ENCODE data around the gene ANKS1A. TPM values are rescaled to one million over a fixed set of nuclear protein-coding genes. Genes with fewer than 3 reads are reported as not detected.

The ANKS1A gene
- total RNA-seq, 2 experiments from 2014 or later = 6.4 to 6.9 TPM

- Mint-ChIP-seq H3K4me1 (ENCODE audit: low read depth) (no peaks in the 10 kb centered on the region), H3K27me3 (no peaks in the 10 kb centered on the region), H3K36me3 (ENCODE audit: low read depth) (peaks cover 38% of the 10 kb centered on the region), H3K4me3 (no peak overlapping the region), H3K9me3 (no peaks in the 10 kb centered on the region), H3K27ac (no peak overlapping the region)
- Histone ChIP-seq H3K9me3 (ENCODE audit: control insufficient read depth in 1 of 2, insufficient read depth in 1 of 2, low read length in 2 of 2) (no peaks in the 10 kb centered on the region), H3K36me3 (ENCODE audit: insufficient read depth, low read length) (peaks cover 13% of the 10 kb centered on the region), H3K4me1 (ENCODE audit: insufficient read depth, low read length) (no peaks in the 10 kb centered on the region), H3K27me3 (ENCODE audit: control insufficient read depth in 1 of 2, insufficient read depth in 2 of 2, low read length in 2 of 2) (no peaks in the 10 kb centered on the region), H3K4me3 (ENCODE audit: low read length) (no peak overlapping the region), H3K27ac (ENCODE audit: low read depth in 1 of 2, low read length in 2 of 2) (no peak overlapping the region)
- DNase-seq (no peak), ATAC-seq (ENCODE audit: poor library complexity) (no peak)
- TF ChIP-seq, protein P1, sequence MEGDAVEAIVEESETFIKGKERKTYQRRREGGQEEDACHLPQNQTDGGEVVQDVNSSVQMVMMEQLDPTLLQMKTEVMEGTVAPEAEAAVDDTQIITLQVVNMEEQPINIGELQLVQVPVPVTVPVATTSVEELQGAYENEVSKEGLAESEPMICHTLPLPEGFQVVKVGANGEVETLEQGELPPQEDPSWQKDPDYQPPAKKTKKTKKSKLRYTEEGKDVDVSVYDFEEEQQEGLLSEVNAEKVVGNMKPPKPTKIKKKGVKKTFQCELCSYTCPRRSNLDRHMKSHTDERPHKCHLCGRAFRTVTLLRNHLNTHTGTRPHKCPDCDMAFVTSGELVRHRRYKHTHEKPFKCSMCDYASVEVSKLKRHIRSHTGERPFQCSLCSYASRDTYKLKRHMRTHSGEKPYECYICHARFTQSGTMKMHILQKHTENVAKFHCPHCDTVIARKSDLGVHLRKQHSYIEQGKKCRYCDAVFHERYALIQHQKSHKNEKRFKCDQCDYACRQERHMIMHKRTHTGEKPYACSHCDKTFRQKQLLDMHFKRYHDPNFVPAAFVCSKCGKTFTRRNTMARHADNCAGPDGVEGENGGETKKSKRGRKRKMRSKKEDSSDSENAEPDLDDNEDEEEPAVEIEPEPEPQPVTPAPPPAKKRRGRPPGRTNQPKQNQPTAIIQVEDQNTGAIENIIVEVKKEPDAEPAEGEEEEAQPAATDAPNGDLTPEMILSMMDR (IDR thresholded peaks at IDR 0.05) = no peak
- ChIA-PET POLR2A (no interaction called here), CTCF (no interaction called here)
- intact Hi-C loops (cut with DNase I, micrococcal nuclease) = no loop called here
Measured at GRCh38 chr6:34979218-34979617, 90.2 kb downstream of the ANKS1A start.

DNA sequence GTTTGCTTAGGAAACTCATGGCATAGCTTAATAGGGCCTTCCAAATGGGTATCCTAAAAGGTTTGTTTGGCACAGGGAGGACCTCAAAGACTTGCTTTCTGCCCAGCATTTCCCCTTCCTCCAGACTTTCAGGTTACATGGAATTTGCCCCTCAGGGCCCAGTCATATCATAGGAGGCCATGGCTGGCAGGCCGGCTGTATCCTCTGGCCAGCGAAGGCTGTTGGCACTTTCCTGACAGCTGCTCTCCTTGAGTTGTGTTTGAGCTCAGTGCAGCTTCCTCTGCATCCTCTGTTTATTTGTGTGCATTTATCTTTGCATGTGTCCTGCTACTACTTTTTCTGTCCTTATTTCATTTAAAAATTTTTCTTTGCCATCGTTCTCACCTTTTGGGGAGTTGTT, 90.9 kb downstream of the ANKS1A start:
- H3K4me1 Mint-ChIP-seq (ENCODE audit: low read depth) = no peaks in the 10 kb centered on the region
- CTCF ChIA-PET = no interaction called here
- Histone ChIP-seq H3K4me3 (ENCODE audit: low read length) (no peak overlapping the region), H3K4me1 (ENCODE audit: insufficient read depth, low read length) (no peaks in the 10 kb centered on the region), H3K36me3 (ENCODE audit: insufficient read depth, low read length) (peaks cover 19% of the 10 kb centered on the region), H3K27ac (ENCODE audit: low read depth in 1 of 2, low read length in 2 of 2) (no peak overlapping the region), H3K27me3 (ENCODE audit: control insufficient read depth in 1 of 2, insufficient read depth in 2 of 2, low read length in 2 of 2) (no peaks in the 10 kb centered on the region), H3K9me3 (ENCODE audit: control insufficient read depth in 1 of 2, insufficient read depth in 1 of 2, low read length in 2 of 2) (no peaks in the 10 kb centered on the region)
- H3K27ac Mint-ChIP-seq = no peak overlapping the region
- H3K9me3 Mint-ChIP-seq = no peaks in the 10 kb centered on the region
- DNase-seq = no peak
- POLR2A ChIA-PET = no interaction called here
- intact Hi-C loops (cut with DNase I, micrococcal nuclease) = loop anchor here in 1 of 2 experiments (10.0 kb wide), 1 partner anchor 225 kb away; no protein-coding TSS in a partner anchor
- H3K27me3 Mint-ChIP-seq = no peaks in the 10 kb centered on the region
- no peak overlapping the region for H3K4me3 Mint-ChIP-seq
- peaks cover 46% of the 10 kb centered on the region for H3K36me3 Mint-ChIP-seq (ENCODE audit: low read depth)
- ATAC-seq (ENCODE audit: poor library complexity) = no peak
- TF ChIP-seq, protein P1 (IDR thresholded peaks at IDR 0.05) = no peak

DNA sequence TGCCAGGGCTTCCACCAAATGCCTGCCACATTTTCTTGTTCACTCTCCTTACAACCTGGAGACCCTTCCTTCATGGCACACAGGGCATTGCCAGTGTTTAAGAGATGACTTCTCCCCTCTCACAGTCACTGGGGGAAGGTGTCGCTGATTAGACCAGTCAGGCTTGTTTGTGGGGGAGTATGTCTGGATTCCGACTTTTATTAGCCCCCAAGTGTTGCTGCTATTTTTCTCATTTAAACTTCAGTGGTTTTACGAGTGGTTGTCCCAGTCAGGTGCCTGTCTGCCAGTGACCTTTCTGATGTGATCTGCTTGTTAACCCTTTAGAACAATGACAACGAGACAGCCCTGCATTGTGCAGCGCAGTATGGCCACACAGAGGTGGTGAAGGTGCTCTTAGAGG, 92.3 kb downstream of the ANKS1A start:
- DNase-seq (no peak), ATAC-seq (ENCODE audit: poor library complexity) (no peak)
- H3K36me3 ChIP-seq (ENCODE audit: insufficient read depth, low read length) = peaks cover 28% of the 10 kb centered on the region
- H3K9me3 ChIP-seq (ENCODE audit: control insufficient read depth in 1 of 2, insufficient read depth in 1 of 2, low read length in 2 of 2) = no peaks in the 10 kb centered on the region
- Mint-ChIP-seq H3K9me3 (no peaks in the 10 kb centered on the region), H3K4me1 (ENCODE audit: low read depth) (no peaks in the 10 kb centered on the region), H3K36me3 (ENCODE audit: low read depth) (peaks cover 57% of the 10 kb centered on the region), H3K27ac (no peak overlapping the region), H3K4me3 (no peak overlapping the region), H3K27me3 (no peaks in the 10 kb centered on the region)
- no peaks in the 10 kb centered on the region for H3K4me1 ChIP-seq (ENCODE audit: insufficient read depth, low read length)
- ChIA-PET CTCF (no interaction called here), POLR2A (no interaction called here)
- no peak overlapping the region for H3K27ac ChIP-seq (ENCODE audit: low read depth in 1 of 2, low read length in 2 of 2)
- intact Hi-C loops (cut with DNase I, micrococcal nuclease) = loop anchor here in 1 of 2 experiments (10.0 kb wide), 1 partner anchor 223 kb away; no protein-coding TSS in a partner anchor
- H3K4me3 ChIP-seq (ENCODE audit: low read length) = no peak overlapping the region
- H3K27me3 ChIP-seq (ENCODE audit: control insufficient read depth in 1 of 2, insufficient read depth in 2 of 2, low read length in 2 of 2) = no peaks in the 10 kb centered on the region
- TF ChIP-seq, protein P1 (IDR thresholded peaks at IDR 0.05) = no peak
